HL-60 (cell line): ENCODE data around the gene CTSD.

ENCODE experiments used
- DNase-seq, 2 experiments: peaks; one replicate each; pipeline ENCODE4 v3.0.0-alpha.2; 2010 to 2020; ENCODE audit warnings: low read depth in 1 of 2, low spot score in 1 of 2
- H3K27ac ChIP-seq: fragments of 250-450 bp; sonication (Bioruptor Pico); replicated peaks from 2 replicates; pipeline ENCODE4 v1.5.1; 2020; ENCODE audit warnings: mild to moderate bottlenecking, moderate library complexity
- H3K27me3 ChIP-seq: fragments of 250-450 bp; sonication (Bioruptor Pico); 2 replicates; pipeline ENCODE4 v1.5.1; 2021; ENCODE audit warnings: mild to moderate bottlenecking, moderate library complexity; ENCODE audit not compliant: insufficient read depth, poor library complexity, severe bottlenecking
- H3K4me3 ChIP-seq: replicated peaks from 2 replicates; pipeline ENCODE4 v1.5.1; 2011; ENCODE audit warnings: mild to moderate bottlenecking, control low read depth, low read length; ENCODE audit not compliant: insufficient read depth
- CTCF ChIP-seq: IDR thresholded peaks from one replicate; pipeline ENCODE4 v1.5.1; 2011; ENCODE audit warnings: low read length, control low read depth, inconsistent platforms; ENCODE audit not compliant: insufficient read depth
- GABPA ChIP-seq: IDR thresholded peaks from 2 replicates; pipeline ENCODE4 v1.6.1; 2012; ENCODE audit warnings: low read depth
- POLR2AphosphoS5 ChIP-seq: IDR thresholded peaks from 2 replicates; pipeline ENCODE4 v1.6.1; 2012; ENCODE audit warnings: low read depth
- REST ChIP-seq: IDR thresholded peaks from 2 replicates; pipeline ENCODE4 v1.6.1; 2012; ENCODE audit warnings: low read depth; ENCODE audit not compliant: insufficient replicate concordance
- SPI1 ChIP-seq: IDR thresholded peaks from 2 replicates; pipeline ENCODE4 v1.6.1; 2012; ENCODE audit warnings: low read depth, mild to moderate bottlenecking, borderline replicate concordance

CTSD gene

GRCh38 chr11:1746511-1746931, 17.2 kb downstream of the CTSD start:
- TF ChIP-seq POLR2AphosphoS5: no peak
- TF ChIP-seq GABPA: no peak
- no peak for TF ChIP-seq SPI1
- no peak for TF ChIP-seq CTCF
- no peak for TF ChIP-seq REST
- H3K4me3 ChIP-seq: no peak overlapping the region
- peak in 1 of 2 experiments; percentile 50 for DNase-seq
- no peak overlapping the region for H3K27ac ChIP-seq
- peaks cover 14% of the 10 kb centered on the region for H3K27me3 ChIP-seq

GRCh38 chr11:1745701-1746320, 17.9 kb downstream of the CTSD start:
- no peak overlapping the region for H3K27ac ChIP-seq
- peaks cover 14% of the 10 kb centered on the region for H3K27me3 ChIP-seq
- no peak for TF ChIP-seq GABPA
- no peak for TF ChIP-seq POLR2AphosphoS5
- no peak for TF ChIP-seq SPI1
- no peak for TF ChIP-seq REST
- no peak for TF ChIP-seq CTCF
- H3K4me3 ChIP-seq: no peak overlapping the region
- no peak for DNase-seq

GRCh38 chr11:1744891-1745700, 18.6 kb downstream of the CTSD start:
- DNase-seq: no peak
- no peak overlapping the region for H3K4me3 ChIP-seq
- peaks cover 14% of the 10 kb centered on the region for H3K27me3 ChIP-seq
- TF ChIP-seq SPI1 (no peak), GABPA (no peak), REST (no peak), CTCF (no peak), POLR2AphosphoS5 (no peak)
- H3K27ac ChIP-seq: no peak overlapping the region
